HepG2 (cell line): ENCODE data around the gene ZXDC. TPM values are rescaled to one million over a fixed set of nuclear protein-coding genes. Genes with fewer than 3 reads are reported as not detected.

Experiments used
- CERS6 ChIP-seq: sonication (generic); formaldehyde crosslinking; IDR thresholded peaks from 2 replicates; pipeline ENCODE4 v1.5.0; 2020; ENCODE audit warnings: missing genetic modification reagents
- CSRNP1 ChIP-seq: sonication (generic); formaldehyde crosslinking; IDR thresholded peaks from 2 replicates; pipeline ENCODE4 v1.8.1; 2023; ENCODE audit warnings: mild to moderate bottlenecking, missing genetic modification reagents
- HNRNPL ChIP-seq: fragments of 200-400 bp; formaldehyde crosslinking; IDR thresholded peaks from 2 replicates; pipeline ENCODE4 v1.6.1; 2017; ENCODE audit warnings: mild to moderate bottlenecking, low read depth, low read length
- HOXA5 ChIP-seq: sonication (generic); formaldehyde crosslinking; IDR thresholded peaks from 2 replicates; pipeline ENCODE4 v1.4.0; 2020; ENCODE audit warnings: missing genetic modification reagents
- KMT2A ChIP-seq: sonication (generic); formaldehyde crosslinking; IDR thresholded peaks from 2 replicates; pipeline ENCODE4 v1.4.0; 2020; ENCODE audit warnings: missing genetic modification reagents
- MYPOP ChIP-seq: sonication (generic); formaldehyde crosslinking; IDR thresholded peaks from 2 replicates; pipeline ENCODE4 v1.8.1; 2023; ENCODE audit warnings: mild to moderate bottlenecking, moderate library complexity, missing genetic modification reagents
- POGZ ChIP-seq: sonication (generic); formaldehyde crosslinking; IDR thresholded peaks from 2 replicates; pipeline ENCODE4 v1.4.0; 2020; ENCODE audit warnings: mild to moderate bottlenecking, missing genetic modification reagents
- RBM39 ChIP-seq: fragments of 200-400 bp; formaldehyde crosslinking; IDR thresholded peaks from one replicate; pipeline ENCODE4 v1.6.1; 2018; ENCODE audit warnings: antibody characterized with exemption, mild to moderate bottlenecking, low read depth, low read length; ENCODE audit not compliant: poor library complexity, severe bottlenecking
- SALL1 ChIP-seq: sonication (generic); formaldehyde crosslinking; IDR thresholded peaks from 2 replicates; pipeline ENCODE4 v1.8.0; 2022; ENCODE audit warnings: mild to moderate bottlenecking, missing genetic modification reagents
- SRSF4 ChIP-seq: fragments of 200-400 bp; formaldehyde crosslinking; IDR thresholded peaks from one replicate; pipeline ENCODE4 v1.6.1; 2018; ENCODE audit warnings: mild to moderate bottlenecking, low read depth, low read length, moderate library complexity; ENCODE audit not compliant: poor library complexity, severe bottlenecking
- TOPORS ChIP-seq: sonication (generic); formaldehyde crosslinking; IDR thresholded peaks from 2 replicates; pipeline ENCODE4 v1.8.0; 2023; ENCODE audit warnings: mild to moderate bottlenecking, missing genetic modification reagents
- UBTF ChIP-seq: sonication (generic); formaldehyde crosslinking; IDR thresholded peaks from 2 replicates; pipeline ENCODE4 v1.4.0; 2020; ENCODE audit warnings: mild to moderate bottlenecking, missing genetic modification reagents
- ZFX ChIP-seq: sonication (generic); formaldehyde crosslinking; IDR thresholded peaks from 2 replicates; pipeline ENCODE4 v1.4.0; 2020; ENCODE audit warnings: mild to moderate bottlenecking, low read depth, missing genetic modification reagents, moderate library complexity
- ZGPAT ChIP-seq: IDR thresholded peaks from 2 replicates; pipeline ENCODE4 v1.6.1; 2016; ENCODE audit warnings: mild to moderate bottlenecking
- ZMYM4 ChIP-seq: sonication (generic); formaldehyde crosslinking; IDR thresholded peaks from 2 replicates; pipeline ENCODE4 v1.8.1; 2023; ENCODE audit warnings: mild to moderate bottlenecking, missing genetic modification reagents
- ZNF180 ChIP-seq: sonication (generic); formaldehyde crosslinking; IDR thresholded peaks from 2 replicates; pipeline ENCODE4 v1.4.0; 2020; ENCODE audit warnings: low read depth, missing genetic modification reagents, borderline replicate concordance
- ZNF264 ChIP-seq: sonication (generic); formaldehyde crosslinking; IDR thresholded peaks from 2 replicates; pipeline ENCODE4 v1.4.0; 2020; ENCODE audit warnings: missing genetic modification reagents
- ZNF33B ChIP-seq: sonication (generic); formaldehyde crosslinking; IDR thresholded peaks from 2 replicates; pipeline ENCODE4 v1.5.1; 2020; ENCODE audit warnings: mild to moderate bottlenecking, missing genetic modification reagents
- ZNF816 ChIP-seq: sonication (generic); formaldehyde crosslinking; IDR thresholded peaks from 2 replicates; pipeline ENCODE4 v1.8.0; 2022; ENCODE audit warnings: missing genetic modification reagents, mild to moderate bottlenecking, borderline replicate concordance
- ZNF883 ChIP-seq: sonication (generic); formaldehyde crosslinking; IDR thresholded peaks from 2 replicates; pipeline ENCODE4 v1.5.1; 2020; ENCODE audit warnings: mild to moderate bottlenecking, missing genetic modification reagents; ENCODE audit errors: not compliant biosample characterization
- polyA plus RNA-seq, 8 experiments: library from polyadenylated mRNA; depleted of rRNA in 3 of 8; stranded (reverse) in 7 of 8; unstranded in 1 of 8; fragments of >200 nt; fragmentation: Illumina TruSeq in 4 of 8; extraction: Trizol in 4 of 8; gene quantifications; 2 replicates each; pipeline versions ENCODE4 v1.2.1 to v1.2.3, GENCODE V29; 2011 to 2016; ENCODE audit warnings: low read depth in 4 of 8, missing spikeins in 1 of 8, mixed read lengths in 1 of 8; ENCODE audit not compliant: insufficient read depth in 1 of 8
- total RNA-seq, 5 experiments: library from RNA; depleted of rRNA; stranded (reverse); fragments of >200 nt; fragmentation: Illumina TruSeq; extraction: Trizol; gene quantifications; 2 replicates each; pipeline ENCODE4 v1.2.3, GENCODE V29; 2016; ENCODE audit warnings: low read depth in 1 of 5

The ZXDC gene
- total and polyA plus RNA-seq, 2 of the 13 experiments (the other 11 are each of a cell fraction or from before 2014, with no cell fraction given) = 17.6 to 21.2 TPM

GRCh38 chr3:126474498-126475412, 936 bp downstream of the ZXDC start (continued):
- peak; percentile 80 for TF ChIP-seq KMT2A (CRISPR knock-in tag)
- TF ChIP-seq ZNF180 (CRISPR knock-in tag) = no peak
- 0 out of 2 replicates have a peak, but pooled peaks have one; percentile 16 for TF ChIP-seq ZNF33B (CRISPR knock-in tag)
- 0 out of 2 replicates have a peak, but pooled peaks have one; percentile 16 for TF ChIP-seq POGZ (CRISPR knock-in tag)
- TF ChIP-seq TOPORS = no peak
- TF ChIP-seq RBM39 = peak; percentile 41
- 0 out of 2 replicates have a peak, but pooled peaks have one; percentile 52 for TF ChIP-seq HOXA5 (CRISPR knock-in tag)
- 0 out of 2 replicates have a peak, but pooled peaks have one; percentile 24 for TF ChIP-seq ZNF264 (CRISPR knock-in tag)
- peak; percentile 47 for TF ChIP-seq ZNF883 (CRISPR knock-in tag)
- peak; percentile 9; the same call in 1 of the 2 replicates for TF ChIP-seq SALL1 (CRISPR knock-in tag)
- peak; percentile 51 for TF ChIP-seq UBTF (CRISPR knock-in tag)
- TF ChIP-seq ZNF816 = no peak
- peak; percentile 59; the same call in 1 of the 2 replicates for TF ChIP-seq CSRNP1
- TF ChIP-seq HNRNPL = no peak
- 0 out of 2 replicates have a peak, but pooled peaks have one; percentile 18 for TF ChIP-seq ZGPAT (CRISPR knock-in tag)
- no peak for TF ChIP-seq SRSF4
- 0 out of 2 replicates have a peak, but pooled peaks have one; percentile 42 for TF ChIP-seq MYPOP (CRISPR knock-in tag)
- 0 out of 2 replicates have a peak, but pooled peaks have one; percentile 44 for TF ChIP-seq ZMYM4 (CRISPR knock-in tag)
- TF ChIP-seq CERS6 (CRISPR knock-in tag) = no peak
- TF ChIP-seq ZFX (CRISPR knock-in tag) = peak; percentile 58
